Measurements from ENCODE around the gene TBX10.
"Not testable (repeated sequence)": the region's sequence is repeated elsewhere in the genome, so short reads cannot be mapped to it uniquely, and the experiment has no call there.

TBX10 gene

GRCh38 chr11:67664213-67664585 lies 24.6 kb upstream of the TBX10 start:
- no peak for DNase-seq

GRCh38 chr11:67663532-67664212 lies 24.1 kb upstream of the TBX10 start:
- DNase-seq = no peak

- DNase-seq = no peak
Measured at GRCh38 chr11:67662835-67663531, 23.4 kb upstream of the TBX10 start.

- no peak for DNase-seq
Measured at GRCh38 chr11:67662142-67662834, 22.7 kb upstream of the TBX10 start.

- DNase-seq = not testable (repeated sequence)
Measured at GRCh38 chr11:67660752-67661151, 21.2 kb upstream of the TBX10 start.

GRCh38 chr11:67659651-67660165 lies 20.1 kb upstream of the TBX10 start:
- not testable (repeated sequence) for DNase-seq

- no peak for DNase-seq
Measured at GRCh38 chr11:67657300-67657699, 17.7 kb upstream of the TBX10 start.

GRCh38 chr11:67656278-67656922 lies 16.8 kb upstream of the TBX10 start:
- no peak for DNase-seq

- no peak for DNase-seq
Measured at GRCh38 chr11:67654225-67654624, 14.7 kb upstream of the TBX10 start.

GRCh38 chr11:67652965-67653845 lies 13.6 kb upstream of the TBX10 start:
- no peak for DNase-seq

GRCh38 chr11:67651976-67652781 lies 12.6 kb upstream of the TBX10 start:
- DNase-seq = no peak

GRCh38 chr11:67649634-67650510 lies 10.3 kb upstream of the TBX10 start:
- DNase-seq = no peak

GRCh38 chr11:67648796-67649613 lies 9.4 kb upstream of the TBX10 start:
- no peak for DNase-seq

GRCh38 chr11:67648140-67648795 lies 8.7 kb upstream of the TBX10 start:
- DNase-seq = no peak

- no peak for DNase-seq
Measured at GRCh38 chr11:67647471-67647870, 7.9 kb upstream of the TBX10 start.

GRCh38 chr11:67646535-67647336 lies 7.2 kb upstream of the TBX10 start:
- no peak for DNase-seq
